ENCODE data around the gene C1QTNF1.

- TF ChIP-seq CTCF (IDR thresholded peaks at IDR 0.05) (no peak), POLR2A (IDR thresholded peaks at IDR 0.05) (no peak)
Observed at GRCh38 chr17:79052131-79052530, 28.2 kb downstream of the C1QTNF1 start.
